Coronary artery (tissue), 2 donors: ENCODE results near the gene LINC00305.

Experiments used
- DNase-seq: peaks from one replicate; pipeline ENCODE4 v3.0.0-alpha.2; 2017; ENCODE audit warnings: low spot score
- H3K27ac ChIP-seq, 2 donors: fragments of 200-600 bp; sonication (generic); one replicate each; pipeline ENCODE4 v1.5.1; 2016 to 2019
- H3K4me3 ChIP-seq: fragments of 200-600 bp; sonication (generic); 2 replicates; pipeline ENCODE4 v1.5.1; 2016; ENCODE audit warnings: mild to moderate bottlenecking, moderate library complexity
- CTCF ChIP-seq: fragments of 200-600 bp; sonication (generic); IDR thresholded peaks from one replicate; pipeline ENCODE4 v1.5.1; 2019; ENCODE audit warnings: antibody characterized with exemption

Gene LINC00305

DNA sequence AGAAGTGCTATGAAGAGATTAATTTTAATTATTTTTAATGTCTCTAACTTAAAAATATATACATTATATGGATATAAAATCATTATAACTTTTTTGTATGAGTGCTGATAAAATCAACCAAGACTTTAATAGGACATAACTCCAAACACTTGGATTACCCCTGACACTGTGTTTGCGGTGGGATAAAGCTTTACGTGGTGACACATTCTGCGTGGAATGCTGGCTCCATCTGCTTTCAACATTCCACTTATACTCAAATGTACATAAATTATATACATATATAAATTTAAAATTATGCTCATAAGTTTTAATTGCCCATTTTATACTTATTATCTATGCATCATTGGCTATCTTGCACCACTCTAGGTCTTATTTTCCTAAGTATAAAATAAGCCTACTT is 30.5 kb downstream of the LINC00305 start:
- Histone ChIP-seq H3K4me3 (no peak overlapping the region), H3K27ac (no peak overlapping the region)
- no peak for TF ChIP-seq CTCF
- no peak for DNase-seq

GRCh38 chr18:64116571-64117175 is 32.2 kb downstream of the LINC00305 start:
- TF ChIP-seq CTCF, result no peak
- Histone ChIP-seq H3K4me3 (no peak overlapping the region), H3K27ac (no peak overlapping the region)
- no peak for DNase-seq

GRCh38 chr18:64115881-64116280 is 33.0 kb downstream of the LINC00305 start:
- no peak for TF ChIP-seq CTCF
- no peak overlapping the region for H3K27ac ChIP-seq
- DNase-seq, result no peak
- H3K4me3 ChIP-seq, result no peak overlapping the region

- TF ChIP-seq CTCF, result no peak
These were observed 36.9 kb downstream of the LINC00305 start for GRCh38 chr18:64111950-64112349.

GRCh38 chr18:64110692-64111480 is 38.0 kb downstream of the LINC00305 start:
- DNase-seq, result no peak
- TF ChIP-seq CTCF, result no peak
- no peak overlapping the region for H3K4me3 ChIP-seq
- no peak overlapping the region for H3K27ac ChIP-seq

More at GRCh38 chr18:64111950-64112349, 36.9 kb downstream of the LINC00305 start:
- Histone ChIP-seq H3K27ac (no peak overlapping the region), H3K4me3 (no peak overlapping the region)
- DNase-seq, result no peak

- no peak for TF ChIP-seq CTCF
- DNase-seq, result no peak
- H3K4me3 ChIP-seq, result no peak overlapping the region
- no peak overlapping the region for H3K27ac ChIP-seq
These were observed 44.9 kb downstream of the LINC00305 start for GRCh38 chr18:64103986-64104385.
